ENCODE measurements around the gene CRACR2A.

The CRACR2A gene

GRCh38 chr12:3697311-3697870, 55.5 kb downstream of the CRACR2A start:
- DNase-seq (ENCODE audit: low read depth, low spot score), result no peak

GRCh38 chr12:3694673-3695072, 58.2 kb downstream of the CRACR2A start:
- no peak for DNase-seq (ENCODE audit: low read depth, low spot score)
- H3K4me3 ChIP-seq (ENCODE audit: low read length), result no peak overlapping the region

More at GRCh38 chr12:3697311-3697870, 55.5 kb downstream of the CRACR2A start:
- H3K4me3 ChIP-seq (ENCODE audit: low read length), result no peak overlapping the region

GRCh38 chr12:3692616-3693365, 60.1 kb downstream of the CRACR2A start:
- DNase-seq (ENCODE audit: low read depth, low spot score), result no peak
- no peak overlapping the region for H3K4me3 ChIP-seq (ENCODE audit: low read length)

DNA sequence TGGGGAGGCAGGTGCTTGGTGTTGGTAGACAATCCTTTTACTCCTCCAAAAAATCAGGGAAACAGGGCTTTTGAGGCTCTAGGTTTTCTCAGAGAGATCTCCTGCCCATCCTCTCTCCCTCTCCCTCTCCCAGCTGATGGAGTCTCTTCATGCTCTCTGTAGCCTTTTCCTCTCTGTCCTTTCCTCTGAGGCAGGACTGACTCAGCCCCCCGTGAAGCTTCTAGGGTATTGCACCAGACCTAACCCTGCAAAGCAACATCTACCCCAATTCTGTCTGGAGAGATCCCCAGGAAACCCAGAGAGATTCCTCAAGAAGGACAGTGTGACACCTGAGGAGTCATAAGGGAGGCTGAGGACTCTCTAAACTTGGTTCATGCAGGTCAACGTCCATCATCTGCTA, 66.4 kb downstream of the CRACR2A start:
- DNase-seq (ENCODE audit: low read depth, low spot score), result no peak
- H3K4me3 ChIP-seq (ENCODE audit: low read length), result no peak overlapping the region

GRCh38 chr12:3685830-3686229, 67.1 kb downstream of the CRACR2A start:
- DNase-seq (ENCODE audit: low read depth, low spot score), result no peak
- H3K4me3 ChIP-seq (ENCODE audit: low read length), result no peak overlapping the region

GRCh38 chr12:3684449-3685051, 68.4 kb downstream of the CRACR2A start:
- no peak for DNase-seq (ENCODE audit: low read depth, low spot score)
- no peak overlapping the region for H3K4me3 ChIP-seq (ENCODE audit: low read length)

GRCh38 chr12:3683670-3684069, 69.2 kb downstream of the CRACR2A start:
- no peak overlapping the region for H3K4me3 ChIP-seq (ENCODE audit: low read length)
- no peak for DNase-seq (ENCODE audit: low read depth, low spot score)

GRCh38 chr12:3681595-3682061, 71.3 kb downstream of the CRACR2A start:
- no peak for DNase-seq (ENCODE audit: low read depth, low spot score)
- H3K4me3 ChIP-seq (ENCODE audit: low read length), result no peak overlapping the region

GRCh38 chr12:3680919-3681594, 71.9 kb downstream of the CRACR2A start:
- DNase-seq (ENCODE audit: low read depth, low spot score), result no peak
- H3K4me3 ChIP-seq (ENCODE audit: low read length), result no peak overlapping the region

DNA sequence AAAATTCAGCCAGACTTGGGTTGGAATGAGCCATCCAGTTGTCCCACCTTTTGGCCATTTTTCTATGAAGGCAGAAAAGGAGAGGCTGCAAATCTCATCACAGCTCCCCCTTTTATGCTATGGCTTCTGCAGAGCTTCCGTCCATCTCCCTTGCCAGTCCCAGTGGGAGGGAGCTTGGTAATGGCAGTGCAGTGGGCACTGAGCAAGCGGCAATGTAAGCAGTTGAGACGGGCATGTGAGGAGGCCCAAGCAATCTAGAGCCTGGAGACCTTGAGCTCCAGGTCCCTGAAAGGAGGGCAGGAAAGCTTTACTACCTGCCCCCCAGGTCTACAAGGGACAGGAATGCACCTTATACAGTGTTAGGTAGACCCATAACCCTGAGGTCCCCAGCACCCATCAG, 73.1 kb downstream of the CRACR2A start:
- no peak for DNase-seq (ENCODE audit: low read depth, low spot score)
- H3K4me3 ChIP-seq (ENCODE audit: low read length), result no peak overlapping the region

DNA sequence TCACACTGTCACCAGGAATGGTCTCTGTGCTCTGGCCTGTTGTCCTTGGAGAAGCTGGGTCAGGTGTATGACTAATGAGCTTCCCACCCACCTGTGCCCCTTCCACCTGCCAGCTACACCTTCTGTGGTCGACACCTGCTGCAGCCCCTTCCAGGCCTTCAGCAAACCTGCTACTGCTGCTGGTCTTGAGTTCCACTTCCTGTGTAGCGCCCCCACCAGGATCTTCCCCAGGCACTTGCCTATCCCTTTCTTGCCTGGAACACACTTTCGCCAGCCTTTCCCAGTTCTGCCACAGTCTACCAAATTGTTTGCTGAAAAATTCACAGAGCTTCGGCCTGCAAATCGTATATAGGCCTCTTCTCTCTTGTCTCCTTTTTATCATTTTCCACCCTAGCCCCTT, 75.3 kb downstream of the CRACR2A start:
- DNase-seq (ENCODE audit: low read depth, low spot score), result no peak
- no peak overlapping the region for H3K4me3 ChIP-seq (ENCODE audit: low read length)

DNA sequence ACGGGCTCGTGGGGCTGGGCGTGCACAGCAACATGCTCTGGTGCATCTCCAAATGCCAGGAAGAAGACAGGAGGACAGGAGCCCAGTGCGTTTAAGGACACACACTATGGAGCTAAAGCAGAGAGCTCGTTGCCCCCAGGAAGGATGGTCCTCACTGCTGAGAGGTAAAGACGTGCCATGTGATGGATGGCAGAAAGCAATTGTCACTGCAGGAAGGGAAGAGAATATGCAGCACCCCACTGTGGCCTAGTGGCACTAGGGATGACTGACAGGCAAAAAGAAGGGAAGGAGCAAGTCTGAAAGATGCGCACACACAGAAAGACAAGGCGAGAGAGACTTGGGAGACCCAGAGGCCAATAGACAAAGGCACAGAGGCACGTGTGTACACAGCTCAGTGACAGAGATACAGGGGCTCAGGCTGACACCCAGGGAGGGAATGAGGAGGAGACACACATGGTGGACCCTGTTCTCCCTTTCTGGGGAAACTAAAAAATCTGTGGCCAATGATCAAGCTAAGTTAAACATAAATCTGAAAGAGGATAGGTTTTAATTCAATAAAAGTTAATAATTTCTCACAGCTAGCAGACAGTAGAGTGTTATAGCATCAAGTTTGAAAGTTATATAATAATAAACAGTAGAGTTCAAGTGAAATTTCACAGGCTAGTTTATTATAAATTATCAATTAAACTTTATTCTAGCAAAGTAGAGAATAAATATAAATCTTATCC, 78.8 kb downstream of the CRACR2A start:
- H3K4me3 ChIP-seq (ENCODE audit: low read length), result no peak overlapping the region
- no peak for DNase-seq (ENCODE audit: low read depth, low spot score)

DNA sequence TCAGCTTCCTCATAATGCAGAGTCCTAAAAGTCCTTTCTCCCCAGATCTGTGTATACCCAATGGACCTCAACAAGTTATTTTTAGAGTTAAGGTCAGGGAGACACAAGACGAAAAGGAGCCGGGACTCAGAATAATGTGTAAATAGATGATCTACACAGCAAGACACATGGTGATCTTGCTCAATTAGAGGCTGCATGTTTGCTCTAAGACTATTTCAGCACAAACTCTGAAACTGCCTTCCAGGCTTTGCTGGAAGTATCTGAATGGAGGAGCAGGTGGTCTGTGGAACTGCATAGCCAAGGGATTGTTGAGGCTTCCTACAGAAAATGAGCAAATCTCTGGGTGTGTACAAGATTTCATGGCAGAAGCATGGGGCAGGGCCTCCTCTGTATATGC, 80.8 kb downstream of the CRACR2A start:
- no peak overlapping the region for H3K4me3 ChIP-seq (ENCODE audit: low read length)
- no peak for DNase-seq (ENCODE audit: low read depth, low spot score)

- no peak for DNase-seq (ENCODE audit: low read depth, low spot score)
- no peak overlapping the region for H3K4me3 ChIP-seq (ENCODE audit: low read length)
Observed at GRCh38 chr12:3671330-3672112, 81.4 kb downstream of the CRACR2A start.

DNA sequence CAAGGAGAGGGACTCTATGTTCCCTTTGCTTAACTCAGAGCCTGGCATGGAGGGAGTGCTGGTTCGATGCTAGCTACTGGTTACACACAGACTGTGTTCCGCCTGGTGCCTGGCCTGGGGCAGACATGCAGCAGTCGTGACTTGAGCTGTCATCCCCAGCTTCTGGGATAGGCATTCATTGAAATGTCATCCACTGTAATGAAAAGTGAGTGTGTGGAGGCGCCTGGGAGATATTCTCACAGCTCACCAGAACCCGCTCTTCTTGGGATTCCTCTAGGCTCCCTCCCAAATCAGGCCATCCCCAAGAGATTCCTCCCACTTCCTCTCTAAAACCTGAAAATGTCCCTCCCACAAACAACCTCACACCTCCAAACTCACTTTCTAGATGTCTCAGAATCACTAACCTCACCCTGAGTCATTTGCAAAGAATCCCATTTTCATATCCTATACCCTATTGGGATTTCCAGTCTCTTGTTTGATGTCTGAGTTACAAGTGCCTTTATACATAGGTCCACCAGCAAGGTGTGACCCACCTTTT, 82.8 kb downstream of the CRACR2A start:
- H3K4me3 ChIP-seq (ENCODE audit: low read length), result no peak overlapping the region
- DNase-seq (ENCODE audit: low read depth, low spot score), result no peak

- DNase-seq (ENCODE audit: low read depth, low spot score), result no peak
- no peak overlapping the region for H3K4me3 ChIP-seq (ENCODE audit: low read length)
Observed at GRCh38 chr12:3669594-3669993, 83.3 kb downstream of the CRACR2A start.

GRCh38 chr12:3668479-3669165, 84.3 kb downstream of the CRACR2A start:
- DNase-seq (ENCODE audit: low read depth, low spot score), result no peak
- no peak overlapping the region for H3K4me3 ChIP-seq (ENCODE audit: low read length)

DNA sequence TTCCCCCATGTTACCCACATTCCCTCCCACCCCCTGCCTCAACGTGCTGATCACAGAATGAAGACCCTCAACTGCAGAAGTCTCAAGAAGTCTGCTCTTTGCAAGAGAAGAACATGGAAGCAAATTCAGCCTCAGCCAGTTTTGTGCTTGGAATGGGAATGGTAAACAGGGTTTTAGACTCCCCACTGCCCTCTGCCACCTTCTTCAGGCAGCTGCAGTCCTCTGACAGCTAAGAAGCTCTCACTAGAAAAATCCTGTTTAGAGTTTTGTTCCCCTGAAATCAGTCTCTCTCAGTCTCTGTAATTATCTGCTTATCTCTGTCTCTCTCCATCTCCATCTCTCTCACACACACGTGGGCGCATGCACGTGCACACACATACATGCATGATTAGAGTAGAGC, 85.4 kb downstream of the CRACR2A start:
- no peak for DNase-seq (ENCODE audit: low read depth, low spot score)
- no peak overlapping the region for H3K4me3 ChIP-seq (ENCODE audit: low read length)

Measured in Jurkat, Clone E6-1 (cell line).